SJSA1 (cell line): ENCODE measurements around the gene EHHADH. TPM values are rescaled to one million over a fixed set of nuclear protein-coding genes. Genes with fewer than 3 reads are reported as not detected.
A peak's percentile ranks its signal among the peaks of the same experiment; 100 is the strongest.
"Not testable (repeated sequence)": the region's sequence is repeated elsewhere in the genome, so short reads cannot be mapped to it uniquely, and the experiment has no call there.

Source experiments
- DNase-seq, 2 experiments: peaks; one replicate each; pipeline ENCODE4 v3.0.0-alpha.2; 2015 to 2020; ENCODE audit warnings: low spot score in 2 of 2, low read depth in 1 of 2
- H3K27ac ChIP-seq: fragments of 250-450 bp; sonication (Bioruptor Pico); 2 replicates; pipeline ENCODE4 v1.5.1; 2020; ENCODE audit warnings: mild to moderate bottlenecking, moderate library complexity
- H3K27me3 ChIP-seq: fragments of 250-450 bp; sonication (Bioruptor Pico); replicated peaks from 2 replicates; pipeline ENCODE4 v1.5.1; 2020; ENCODE audit warnings: mild to moderate bottlenecking, moderate library complexity
- H3K36me3 ChIP-seq: fragments of 250-450 bp; sonication (Bioruptor Pico); 2 replicates; pipeline ENCODE4 v1.5.1; 2020; ENCODE audit warnings: mild to moderate bottlenecking
- H3K4me1 ChIP-seq: fragments of 250-450 bp; sonication (Bioruptor Pico); replicated peaks from 2 replicates; pipeline ENCODE4 v1.6.1; 2021; ENCODE audit warnings: mild to moderate bottlenecking
- H3K4me3 ChIP-seq: fragments of 250-450 bp; sonication (Bioruptor Pico); 2 replicates; pipeline ENCODE4 v1.5.1; 2020; ENCODE audit warnings: mild to moderate bottlenecking
- H3K9me3 ChIP-seq: fragments of 250-450 bp; sonication (Bioruptor Pico); replicated peaks from 2 replicates; pipeline ENCODE4 v1.5.1; 2020; ENCODE audit warnings: mild to moderate bottlenecking
- total RNA-seq: library from RNA; depleted of rRNA; stranded (reverse); fragments of >200 nt; shearing (Covaris generic); gene quantifications from 2 replicates; pipeline ENCODE4 v1.2.3, GENCODE V29; 2014

EHHADH gene
- total RNA-seq, 1 experiment from 2014 or later: 4.6 TPM

GRCh38 chr3:185270262-185270955 is 16.6 kb upstream of the EHHADH start:
- Histone ChIP-seq H3K4me1 (no peaks in the 10 kb centered on the region), H3K27ac (no peak overlapping the region), H3K36me3 (no peaks in the 10 kb centered on the region), H3K27me3 (peaks cover 5% of the 10 kb centered on the region), H3K9me3 (no peaks in the 10 kb centered on the region), H3K4me3 (no peak overlapping the region)
- no peak for DNase-seq

GRCh38 chr3:185268194-185268962 is 14.5 kb upstream of the EHHADH start:
- no peak for DNase-seq
- Histone ChIP-seq H3K9me3 (no peaks in the 10 kb centered on the region), H3K27ac (no peak overlapping the region), H3K27me3 (peaks cover 5% of the 10 kb centered on the region), H3K4me1 (no peaks in the 10 kb centered on the region), H3K36me3 (no peaks in the 10 kb centered on the region), H3K4me3 (no peak overlapping the region)

- Histone ChIP-seq H3K27ac (no peak overlapping the region), H3K9me3 (no peaks in the 10 kb centered on the region), H3K4me1 (no peaks in the 10 kb centered on the region), H3K27me3 (peaks cover 4% of the 10 kb centered on the region), H3K4me3 (no peak overlapping the region), H3K36me3 (no peaks in the 10 kb centered on the region)
- DNase-seq: no peak
These were observed 13.3 kb upstream of the EHHADH start for GRCh38 chr3:185267193-185267592.

GRCh38 chr3:185264849-185265553 is 11.2 kb upstream of the EHHADH start:
- Histone ChIP-seq H3K27ac (no peak overlapping the region), H3K4me3 (no peak overlapping the region), H3K9me3 (no peaks in the 10 kb centered on the region), H3K27me3 (0 out of 2 replicates have a peak, but pooled peaks cover 2% of the 10 kb centered on the region), H3K36me3 (no peaks in the 10 kb centered on the region), H3K4me1 (no peaks in the 10 kb centered on the region)
- no peak for DNase-seq

- Histone ChIP-seq H3K27ac (no peak overlapping the region), H3K4me3 (no peak overlapping the region), H3K4me1 (no peaks in the 10 kb centered on the region), H3K9me3 (no peaks in the 10 kb centered on the region), H3K27me3 (0 out of 2 replicates have a peak, but pooled peaks cover 2% of the 10 kb centered on the region), H3K36me3 (no peaks in the 10 kb centered on the region)
- no peak for DNase-seq
These were observed 9.6 kb upstream of the EHHADH start for GRCh38 chr3:185263423-185263822.

GRCh38 chr3:185257334-185257733 is 3.5 kb upstream of the EHHADH start:
- H3K36me3 ChIP-seq: no peaks in the 10 kb centered on the region
- H3K4me1 ChIP-seq: no peaks in the 10 kb centered on the region
- H3K27ac ChIP-seq: no peak overlapping the region
- H3K4me3 ChIP-seq: no peak overlapping the region
- H3K27me3 ChIP-seq: no peaks in the 10 kb centered on the region
- DNase-seq: no peak
- no peaks in the 10 kb centered on the region for H3K9me3 ChIP-seq

- no peak for DNase-seq
- Histone ChIP-seq H3K27me3 (no peaks in the 10 kb centered on the region), H3K9me3 (no peaks in the 10 kb centered on the region), H3K36me3 (no peaks in the 10 kb centered on the region), H3K27ac (no peak overlapping the region), H3K4me1 (peaks cover 9% of the 10 kb centered on the region), H3K4me3 (no peak overlapping the region)
These were observed 950 bp upstream of the EHHADH start for GRCh38 chr3:185254799-185255198.

GRCh38 chr3:185253133-185253532 is 716 bp downstream of the EHHADH start:
- H3K4me3 ChIP-seq: peak overlapping the region; percentile 62
- not testable (repeated sequence) for H3K27ac ChIP-seq, H3K9me3 ChIP-seq, H3K27me3 ChIP-seq, H3K4me1 ChIP-seq, DNase-seq, H3K36me3 ChIP-seq

GRCh38 chr3:185251272-185251671 is 2.6 kb downstream of the EHHADH start:
- H3K4me1 ChIP-seq: peaks cover 9% of the 10 kb centered on the region
- H3K27ac ChIP-seq: no peak overlapping the region
- H3K9me3 ChIP-seq: no peaks in the 10 kb centered on the region
- no peak overlapping the region for H3K4me3 ChIP-seq
- H3K27me3 ChIP-seq: no peaks in the 10 kb centered on the region
- H3K36me3 ChIP-seq: no peaks in the 10 kb centered on the region
- no peak for DNase-seq

- H3K9me3 ChIP-seq: no peaks in the 10 kb centered on the region
- no peaks in the 10 kb centered on the region for H3K27me3 ChIP-seq
- no peaks in the 10 kb centered on the region for H3K36me3 ChIP-seq
- no peak for DNase-seq
- no peak overlapping the region for H3K4me3 ChIP-seq
- no peak overlapping the region for H3K27ac ChIP-seq
- peaks cover 9% of the 10 kb centered on the region for H3K4me1 ChIP-seq
These were observed 3.2 kb downstream of the EHHADH start for GRCh38 chr3:185250653-185251052.

GRCh38 chr3:185250247-185250646 is 3.6 kb downstream of the EHHADH start:
- Histone ChIP-seq H3K4me1 (peaks cover 9% of the 10 kb centered on the region), H3K27ac (no peak overlapping the region), H3K36me3 (no peaks in the 10 kb centered on the region), H3K27me3 (no peaks in the 10 kb centered on the region), H3K9me3 (no peaks in the 10 kb centered on the region), H3K4me3 (no peak overlapping the region)
- DNase-seq: no peak

GRCh38 chr3:185242642-185243041 is 11.2 kb downstream of the EHHADH start:
- H3K4me1 ChIP-seq: no peaks in the 10 kb centered on the region
- H3K27ac ChIP-seq: no peak overlapping the region
- no peak overlapping the region for H3K4me3 ChIP-seq
- H3K9me3 ChIP-seq: no peaks in the 10 kb centered on the region; the same call in 1 of the 2 replicates
- H3K36me3 ChIP-seq: 0 out of 2 replicates have a peak, but pooled peaks cover 2% of the 10 kb centered on the region
- no peak for DNase-seq
- no peaks in the 10 kb centered on the region for H3K27me3 ChIP-seq

- Histone ChIP-seq H3K9me3 (peaks cover 3% of the 10 kb centered on the region; the same call in 1 of the 2 replicates), H3K27me3 (no peaks in the 10 kb centered on the region), H3K27ac (no peak overlapping the region), H3K4me1 (no peaks in the 10 kb centered on the region), H3K36me3 (0 out of 2 replicates have a peak, but pooled peaks cover 2% of the 10 kb centered on the region), H3K4me3 (no peak overlapping the region)
- no peak for DNase-seq
These were observed 16.9 kb downstream of the EHHADH start for GRCh38 chr3:185236969-185237368.

GRCh38 chr3:185233328-185233727 is 20.5 kb downstream of the EHHADH start:
- Histone ChIP-seq H3K27me3 (no peaks in the 10 kb centered on the region), H3K27ac (no peak overlapping the region), H3K36me3 (0 out of 2 replicates have a peak, but pooled peaks cover 2% of the 10 kb centered on the region), H3K4me1 (no peaks in the 10 kb centered on the region), H3K4me3 (no peak overlapping the region), H3K9me3 (0 out of 2 replicates have a peak, but pooled peaks cover 3% of the 10 kb centered on the region)
- DNase-seq: no peak
